OCI-LY7 (cell line): ENCODE results near the gene RAMP1. TPM values are rescaled to one million over a fixed set of nuclear protein-coding genes. Genes with fewer than 3 reads are reported as not detected.

Experiments
- BruUV-seq: library from RNA; stranded (reverse); fragments of 400-500 nt; replicated peaks from 2 replicates; lab custom pipeline; 2021; lab: Mats Ljungman, UMichigan
- CTCF ChIA-PET: fragments of 300-600 bp; sonication (Branson Sonifier 250); formaldehyde crosslinking; loops from one replicate; lab custom pipeline; 2022; ENCODE audit warnings: antibody characterized with exemption; ENCODE audit not compliant: unreplicated experiment; lab: Charles Lee
- POLR2A ChIA-PET: fragments of 300-600 bp; sonication (Branson Sonifier 250); formaldehyde crosslinking; loops from one replicate; lab custom pipeline; 2022; ENCODE audit warnings: antibody characterized with exemption; lab: Charles Lee
- DNase-seq: peaks from one replicate; pipeline ENCODE4 v3.0.0-alpha.2; 2015; ENCODE audit warnings: low spot score
- H2AFZ ChIP-seq: fragments of 200-600 bp; sonication (generic), shearing (Covaris generic); 2 replicates; pipeline ENCODE4 v1.6.1; 2014; ENCODE audit warnings: mild to moderate bottlenecking, antibody characterized with exemption, low read length, moderate library complexity
- H3K27ac ChIP-seq: fragments of 200-600 bp; sonication (generic); 2 replicates; pipeline ENCODE4 v1.5.1; 2014; ENCODE audit warnings: mixed run types, low read depth, mild to moderate bottlenecking, moderate library complexity, low read length, inconsistent platforms; ENCODE audit not compliant: poor library complexity, severe bottlenecking
- H3K36me3 ChIP-seq: fragments of 200-600 bp; sonication (generic); 2 replicates; pipeline ENCODE4 v1.6.1; 2014; ENCODE audit warnings: mild to moderate bottlenecking, antibody characterized with exemption, low read length, moderate library complexity, mixed read lengths; ENCODE audit not compliant: insufficient read depth
- H3K4me1 ChIP-seq: fragments of 200-600 bp; sonication (generic); 2 replicates; pipeline ENCODE4 v1.5.1; 2014; ENCODE audit warnings: mild to moderate bottlenecking, low read length; ENCODE audit not compliant: insufficient read depth, poor library complexity, severe bottlenecking
- H3K4me2 ChIP-seq: fragments of 200-600 bp; sonication (generic); 2 replicates; pipeline ENCODE4 v1.6.1; 2014; ENCODE audit warnings: mild to moderate bottlenecking, low read length
- H3K4me3 ChIP-seq: fragments of 200-600 bp; sonication (generic); 2 replicates; pipeline ENCODE4 v1.5.1; 2014; ENCODE audit warnings: mild to moderate bottlenecking, low read depth, low read length; ENCODE audit not compliant: poor library complexity, severe bottlenecking
- H3K79me2 ChIP-seq: fragments of 200-600 bp; sonication (generic); 2 replicates; pipeline ENCODE4 v1.6.1; 2016; ENCODE audit warnings: low read depth, mild to moderate bottlenecking, low read length, moderate library complexity, mixed read lengths; ENCODE audit not compliant: insufficient read depth
- H3K9me2 ChIP-seq: fragments of 200-600 bp; sonication (generic); 2 replicates; pipeline ENCODE4 v1.6.1; 2016; ENCODE audit warnings: mild to moderate bottlenecking, low read length, mixed read lengths; ENCODE audit not compliant: insufficient read depth
- H3K9me3 ChIP-seq: fragments of 200-600 bp; sonication (generic); 2 replicates; pipeline ENCODE4 v1.6.1; 2014; ENCODE audit warnings: mild to moderate bottlenecking, mixed run types, low read length, mixed read lengths
- H4K20me1 ChIP-seq: fragments of 200-600 bp; sonication (generic); 2 replicates; pipeline ENCODE4 v1.6.1; 2014; ENCODE audit warnings: mild to moderate bottlenecking, antibody characterized with exemption, low read length, moderate library complexity, mixed read lengths; ENCODE audit not compliant: insufficient read depth
- CTCF ChIP-seq: fragments of 200-600 bp; sonication (generic); conservative IDR thresholded peaks from 2 replicates; pipeline ENCODE4 v1.5.1; 2014; ENCODE audit warnings: mild to moderate bottlenecking, antibody characterized with exemption, low read length, moderate library complexity, mixed read lengths
- EZH2phosphoT487 ChIP-seq: fragments of 200-600 bp; sonication (generic); IDR thresholded peaks from 2 replicates; pipeline ENCODE4 v1.6.1; 2018; ENCODE audit warnings: low read depth, borderline replicate concordance, mild to moderate bottlenecking, mixed run types, antibody characterized with exemption, low read length, moderate library complexity, mixed read lengths
- intact Hi-C: fragments of 100-400 bp; cut with micrococcal nuclease; formaldehyde crosslinking; loops from one replicate; pipeline ENCODE4 v1.10.0; 2022; ENCODE audit not compliant: unreplicated experiment
- total RNA-seq, 2 experiments: library from RNA; depleted of rRNA in 1 of 2; stranded (reverse); fragments of >200 nt in 1 of 2; shearing (Covaris generic) in 1 of 2; gene quantifications; 2 replicates each; pipeline ENCODE4 v1.2.3, GENCODE V29; 2014 to 2022

Gene RAMP1
- total RNA-seq, 2 experiments from 2014 or later = not detected

GRCh38 chr2:237909801-237910475 lies 50.5 kb downstream of the RAMP1 start:
- BruUV-seq = no TSS peak
- H3K9me2 ChIP-seq = no peaks in the 10 kb centered on the region
- TF ChIP-seq EZH2phosphoT487 (no peak), CTCF (no peak)
- H3K36me3 ChIP-seq = no peaks in the 10 kb centered on the region
- peaks cover 14% of the 10 kb centered on the region for H3K4me1 ChIP-seq
- ChIA-PET POLR2A (no interaction called here), CTCF (no interaction called here)
- H3K4me2 ChIP-seq = no peak overlapping the region
- intact Hi-C loops = no loop called here
- H2AFZ ChIP-seq = no peak overlapping the region
- H3K9me3 ChIP-seq = 0 out of 2 replicates have a peak, but pooled peaks cover 5% of the 10 kb centered on the region
- H3K27ac ChIP-seq = no peak overlapping the region
- H3K4me3 ChIP-seq = no peak overlapping the region
- H4K20me1 ChIP-seq = no peaks in the 10 kb centered on the region
- DNase-seq = no peak
- H3K79me2 ChIP-seq = no peaks in the 10 kb centered on the region

- no peaks in the 10 kb centered on the region for H3K9me2 ChIP-seq
- intact Hi-C loops = no loop called here
- peaks cover 6% of the 10 kb centered on the region for H3K4me1 ChIP-seq
- no peaks in the 10 kb centered on the region for H4K20me1 ChIP-seq
- CTCF ChIA-PET = interaction anchor here (0.6 kb wide), 1 partner anchor 1339 kb away, joined by 4 read pairs; no protein-coding TSS in a partner anchor
- H3K79me2 ChIP-seq = no peaks in the 10 kb centered on the region
- no peak for TF ChIP-seq CTCF
- TF ChIP-seq EZH2phosphoT487 = no peak
- H3K9me3 ChIP-seq = 0 out of 2 replicates have a peak, but pooled peaks cover 5% of the 10 kb centered on the region
- no peak overlapping the region for H2AFZ ChIP-seq
- no peak overlapping the region for H3K4me3 ChIP-seq
- H3K36me3 ChIP-seq = no peaks in the 10 kb centered on the region
- H3K27ac ChIP-seq = no peak overlapping the region
- no peak overlapping the region for H3K4me2 ChIP-seq
- no peak for DNase-seq
- POLR2A ChIA-PET = no interaction called here
- BruUV-seq = no TSS peak
These were observed 51.3 kb downstream of the RAMP1 start for GRCh38 chr2:237910576-237911362.
